Measurements from ENCODE around the gene LMOD1. TPM values are rescaled to one million over a fixed set of nuclear protein-coding genes. Genes with fewer than 3 reads are reported as not detected.
"Not testable (repeated sequence)": the region's sequence is repeated elsewhere in the genome, so short reads cannot be mapped to it uniquely, and the experiment has no call there.

Gene LMOD1
- polyA plus RNA-seq, 1 experiment = 41.1 TPM

- Histone ChIP-seq H3K4me3 (ENCODE audit: low read depth, low read length) (no peak overlapping the region), H3K9me3 (ENCODE audit: control insufficient read depth, insufficient read depth, low read length) (no peaks in the 10 kb centered on the region; the same call in 1 of the 2 replicates), H3K27me3 (ENCODE audit: control insufficient read depth, insufficient read depth, low read length) (no peaks in the 10 kb centered on the region), H3K27ac (ENCODE audit: low read depth, low read length) (no peak overlapping the region)
- CTCF ChIA-PET = interaction anchor here (0.6 to 1.1 kb wide), 3 partner anchors 14 to 442 kb away, joined by 3 to 6 read pairs (median 4); no protein-coding TSS in a partner anchor
- no peak for TF ChIP-seq CTCF (IDR thresholded peaks at IDR 0.05; ENCODE audit: low read depth, low read length)
- no peak for DNase-seq (ENCODE audit: low read depth, low spot score)
- POLR2A ChIA-PET = interaction anchor here (0.6 kb wide), 1 partner anchor 60 kb away, joined by 4 read pairs; no protein-coding TSS in a partner anchor
Measured at GRCh38 chr1:201902198-201902597, 44.1 kb downstream of the LMOD1 start.

DNA sequence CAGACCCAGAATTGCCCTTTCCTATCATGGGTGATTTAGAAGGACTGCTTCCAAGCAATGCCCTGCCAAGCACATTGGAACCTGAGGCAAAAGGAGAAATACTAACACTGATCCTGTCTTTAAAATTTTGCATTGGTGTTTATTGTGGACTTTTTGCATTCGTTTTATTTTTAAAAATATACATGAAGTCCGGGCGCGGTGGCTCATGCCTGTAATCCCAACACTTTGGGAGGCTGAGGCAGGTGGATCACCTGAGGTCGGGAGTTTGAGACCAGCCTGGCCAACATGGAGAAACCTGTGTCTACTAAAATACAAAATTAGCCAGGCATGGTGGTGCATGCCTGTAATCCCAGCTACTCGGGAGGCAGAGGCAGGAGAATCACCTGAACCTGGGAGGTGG lies 45.3 kb downstream of the LMOD1 start:
- H3K27me3 ChIP-seq (ENCODE audit: control insufficient read depth, insufficient read depth, low read length); H3K9me3 ChIP-seq (ENCODE audit: control insufficient read depth, insufficient read depth, low read length); POLR2A ChIA-PET; DNase-seq (ENCODE audit: low read depth, low spot score); H3K27ac ChIP-seq (ENCODE audit: low read depth, low read length); H3K4me3 ChIP-seq (ENCODE audit: low read depth, low read length): not testable (repeated sequence)
- CTCF ChIA-PET = interaction anchor here (9.3 kb wide), 1 partner anchor 72 kb away, joined by 225 read pairs; no protein-coding TSS in a partner anchor

GRCh38 chr1:201900476-201900875 lies 45.9 kb downstream of the LMOD1 start:
- no peaks in the 10 kb centered on the region for H3K9me3 ChIP-seq (ENCODE audit: control insufficient read depth, insufficient read depth, low read length)
- POLR2A ChIA-PET = no interaction called here
- DNase-seq (ENCODE audit: low read depth, low spot score) = no peak
- no peak for TF ChIP-seq CTCF (IDR thresholded peaks at IDR 0.05; ENCODE audit: low read depth, low read length)
- H3K27me3 ChIP-seq (ENCODE audit: control insufficient read depth, insufficient read depth, low read length) = no peaks in the 10 kb centered on the region
- no peak overlapping the region for H3K4me3 ChIP-seq (ENCODE audit: low read depth, low read length)
- CTCF ChIA-PET = interaction anchor here (0.7 to 9.3 kb wide), 2 partner anchors 64 to 73 kb away, joined by 11 to 225 read pairs; no protein-coding TSS in a partner anchor
- H3K27ac ChIP-seq (ENCODE audit: low read depth, low read length) = no peak overlapping the region

GRCh38 chr1:201899683-201900429 lies 46.5 kb downstream of the LMOD1 start:
- H3K4me3 ChIP-seq (ENCODE audit: low read depth, low read length) = no peak overlapping the region
- TF ChIP-seq CTCF (IDR thresholded peaks at IDR 0.05; ENCODE audit: low read depth, low read length) = no peak
- no peak overlapping the region for H3K27ac ChIP-seq (ENCODE audit: low read depth, low read length)
- DNase-seq (ENCODE audit: low read depth, low spot score) = no peak
- ChIA-PET POLR2A (no interaction called here), CTCF (interaction anchor here (0.6 to 9.3 kb wide), 4 partner anchors 44 to 376 kb away, joined by 4 to 225 read pairs (median 50); partner anchors contain the start of gene LMOD1)
- H3K9me3 ChIP-seq (ENCODE audit: control insufficient read depth, insufficient read depth, low read length) = no peaks in the 10 kb centered on the region
- no peaks in the 10 kb centered on the region for H3K27me3 ChIP-seq (ENCODE audit: control insufficient read depth, insufficient read depth, low read length)

- H3K9me3 ChIP-seq (ENCODE audit: control insufficient read depth, insufficient read depth, low read length) = no peaks in the 10 kb centered on the region
- H3K27ac ChIP-seq (ENCODE audit: low read depth, low read length) = no peak overlapping the region
- no peak for TF ChIP-seq CTCF (IDR thresholded peaks at IDR 0.05; ENCODE audit: low read depth, low read length)
- DNase-seq (ENCODE audit: low read depth, low spot score) = no peak
- POLR2A ChIA-PET = no interaction called here
- no peaks in the 10 kb centered on the region for H3K27me3 ChIP-seq (ENCODE audit: control insufficient read depth, insufficient read depth, low read length)
- CTCF ChIA-PET = interaction anchor here (0.6 to 9.3 kb wide), 3 partner anchors 45 to 376 kb away, joined by 4 to 225 read pairs (median 90); partner anchors contain the start of gene LMOD1
- H3K4me3 ChIP-seq (ENCODE audit: low read depth, low read length) = no peak overlapping the region
Measured at GRCh38 chr1:201898992-201899391, 47.4 kb downstream of the LMOD1 start.

All from AG04450 (cell line).